Measurements from ENCODE around the gene LRRC4C.

The LRRC4C gene

DNA sequence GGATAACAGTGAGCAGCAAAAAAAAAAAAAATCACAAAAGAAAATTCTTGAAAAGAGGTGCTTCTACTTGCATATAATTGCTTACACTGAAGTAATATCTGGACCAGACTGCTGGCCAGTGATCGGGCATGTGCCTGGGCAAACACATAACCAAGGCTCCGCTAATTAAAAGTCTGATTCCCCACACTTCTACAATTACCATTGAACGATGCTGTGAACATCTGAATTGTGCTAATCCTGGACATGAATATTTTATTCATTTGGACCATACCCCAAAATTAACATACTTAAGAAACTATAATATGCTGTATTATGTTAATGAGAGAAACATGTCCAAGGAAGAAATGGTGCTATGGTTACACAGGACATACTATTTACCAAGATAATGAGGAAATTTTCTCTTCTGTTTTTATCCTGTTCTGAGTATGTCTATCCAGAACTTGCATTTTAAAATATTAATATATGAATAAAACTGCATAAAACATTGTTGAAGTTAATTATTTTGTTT, 69.8 kb downstream of the LRRC4C start:
- Histone ChIP-seq H3K27ac (ENCODE audit: low read depth, low read length) (no peak overlapping the region), H3K79me2 (ENCODE audit: control insufficient read depth, insufficient read depth, low read length, unreplicated experiment) (no peaks in the 10 kb centered on the region), H2AFZ (ENCODE audit: low read length, unreplicated experiment) (no peak overlapping the region), H3K4me1 (ENCODE audit: control insufficient read depth, insufficient read depth, low read length, unreplicated experiment) (no peaks in the 10 kb centered on the region), H3K4me3 (ENCODE audit: low read depth, low read length) (no peak overlapping the region), H3K36me3 (ENCODE audit: insufficient read depth, low read length) (no peaks in the 10 kb centered on the region), H3K27me3 (ENCODE audit: insufficient read depth, low read length) (no peaks in the 10 kb centered on the region)

DNA sequence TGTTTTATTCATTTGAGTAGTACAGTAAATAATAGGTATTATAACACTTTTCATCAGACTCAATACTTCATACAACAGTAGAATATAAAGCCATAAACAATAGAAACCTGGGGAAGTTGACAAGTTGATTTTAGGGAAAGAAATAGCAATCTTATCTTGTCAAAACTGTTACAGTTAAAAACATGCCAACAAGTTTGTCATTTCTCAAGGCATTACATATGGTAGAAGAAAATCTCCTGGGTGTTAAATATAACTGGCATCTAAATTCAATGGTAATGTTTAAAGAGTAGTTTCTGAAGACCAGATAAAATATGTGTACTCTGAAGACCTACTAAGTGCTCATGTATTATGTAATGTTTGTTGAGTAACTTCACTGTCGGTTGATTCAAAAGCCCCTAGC, 75.1 kb downstream of the LRRC4C start:
- H2AFZ ChIP-seq (ENCODE audit: low read length, unreplicated experiment) = no peak overlapping the region
- H3K36me3 ChIP-seq (ENCODE audit: insufficient read depth, low read length) = no peaks in the 10 kb centered on the region
- H3K27ac ChIP-seq (ENCODE audit: low read depth, low read length) = no peak overlapping the region

DNA sequence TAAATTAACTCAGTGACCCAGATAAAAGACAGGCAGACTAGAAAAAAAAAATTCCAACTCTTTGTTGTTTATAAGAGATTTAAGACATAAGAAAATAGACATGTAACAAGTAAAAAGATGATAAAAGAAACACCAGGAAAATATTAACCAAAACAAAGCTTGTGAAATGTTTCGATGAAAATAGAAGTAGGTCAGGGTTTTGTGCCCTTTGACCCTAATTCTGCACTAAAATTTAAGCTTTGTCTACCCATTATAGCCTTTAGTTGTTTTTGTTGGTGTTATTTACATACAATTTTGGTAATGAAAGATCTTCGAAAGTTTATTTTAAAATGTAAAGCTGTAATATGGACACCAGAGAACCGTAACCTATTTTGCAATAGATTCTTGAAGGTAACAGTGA, 75.7 kb downstream of the LRRC4C start:
- Histone ChIP-seq H2AFZ (ENCODE audit: low read length, unreplicated experiment) (no peak overlapping the region), H3K36me3 (ENCODE audit: insufficient read depth, low read length) (no peaks in the 10 kb centered on the region), H3K4me1 (ENCODE audit: control insufficient read depth, insufficient read depth, low read length, unreplicated experiment) (no peaks in the 10 kb centered on the region), H3K4me3 (ENCODE audit: low read depth, low read length) (no peak overlapping the region), H3K79me2 (ENCODE audit: control insufficient read depth, insufficient read depth, low read length, unreplicated experiment) (no peaks in the 10 kb centered on the region), H3K27me3 (ENCODE audit: insufficient read depth, low read length) (no peaks in the 10 kb centered on the region), H3K27ac (ENCODE audit: low read depth, low read length) (no peak overlapping the region)

More for the DNA sequence above, 75.1 kb downstream of the LRRC4C start:
- Histone ChIP-seq H3K4me3 (ENCODE audit: low read depth, low read length) (no peak overlapping the region), H3K27me3 (ENCODE audit: insufficient read depth, low read length) (no peaks in the 10 kb centered on the region), H3K4me1 (ENCODE audit: control insufficient read depth, insufficient read depth, low read length, unreplicated experiment) (no peaks in the 10 kb centered on the region), H3K79me2 (ENCODE audit: control insufficient read depth, insufficient read depth, low read length, unreplicated experiment) (no peaks in the 10 kb centered on the region)

DNA sequence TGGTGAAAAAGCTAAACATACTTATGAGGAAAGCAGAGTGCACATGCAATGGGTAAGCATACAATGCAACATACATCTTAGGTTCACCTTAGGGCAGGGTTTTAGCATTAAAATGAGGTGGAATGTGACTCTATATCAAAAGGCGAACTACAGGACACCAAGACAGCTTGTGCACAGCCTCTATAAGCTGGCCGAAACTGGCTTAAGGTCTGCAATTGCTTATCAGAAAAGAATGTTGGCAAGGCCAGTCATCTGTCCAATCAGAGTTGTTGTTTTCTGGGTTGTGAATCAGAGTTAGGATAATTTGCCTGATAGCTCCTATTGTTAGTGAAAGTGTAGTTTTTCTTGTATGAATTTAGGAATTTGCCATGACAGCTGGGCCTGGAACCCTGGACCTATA, 76.5 kb downstream of the LRRC4C start:
- no peaks in the 10 kb centered on the region for H3K27me3 ChIP-seq (ENCODE audit: insufficient read depth, low read length)
- no peaks in the 10 kb centered on the region for H3K36me3 ChIP-seq (ENCODE audit: insufficient read depth, low read length)
- no peaks in the 10 kb centered on the region for H3K79me2 ChIP-seq (ENCODE audit: control insufficient read depth, insufficient read depth, low read length, unreplicated experiment)
- no peak overlapping the region for H3K27ac ChIP-seq (ENCODE audit: low read depth, low read length)
- H2AFZ ChIP-seq (ENCODE audit: low read length, unreplicated experiment) = no peak overlapping the region
- no peaks in the 10 kb centered on the region for H3K4me1 ChIP-seq (ENCODE audit: control insufficient read depth, insufficient read depth, low read length, unreplicated experiment)
- H3K4me3 ChIP-seq (ENCODE audit: low read depth, low read length) = no peak overlapping the region

DNA sequence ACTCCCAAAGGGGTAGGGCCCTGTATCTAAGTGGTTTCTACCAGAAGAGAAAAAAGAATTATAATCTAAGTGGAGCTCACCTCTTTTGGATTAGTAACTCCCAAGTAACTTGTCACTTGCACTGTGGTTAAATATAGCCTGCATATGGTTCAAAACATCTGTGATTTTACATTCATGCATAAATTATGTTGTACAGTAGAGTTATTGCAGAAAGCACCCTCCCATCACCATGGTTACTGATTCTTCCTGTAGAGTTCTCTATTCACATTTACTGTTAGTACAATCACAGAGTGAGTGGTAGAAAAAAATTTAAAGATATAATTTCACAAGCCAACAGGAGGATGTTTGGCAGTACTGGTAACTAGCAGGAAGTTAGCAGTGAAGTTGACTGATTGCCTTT, 80.4 kb downstream of the LRRC4C start:
- H3K79me2 ChIP-seq (ENCODE audit: control insufficient read depth, insufficient read depth, low read length, unreplicated experiment) = no peaks in the 10 kb centered on the region
- H3K27me3 ChIP-seq (ENCODE audit: insufficient read depth, low read length) = no peaks in the 10 kb centered on the region
- no peak overlapping the region for H3K4me3 ChIP-seq (ENCODE audit: low read depth, low read length)
- H3K4me1 ChIP-seq (ENCODE audit: control insufficient read depth, insufficient read depth, low read length, unreplicated experiment) = no peaks in the 10 kb centered on the region
- H2AFZ ChIP-seq (ENCODE audit: low read length, unreplicated experiment) = no peak overlapping the region
- H3K27ac ChIP-seq (ENCODE audit: low read depth, low read length) = no peak overlapping the region
- no peaks in the 10 kb centered on the region for H3K36me3 ChIP-seq (ENCODE audit: insufficient read depth, low read length)

DNA sequence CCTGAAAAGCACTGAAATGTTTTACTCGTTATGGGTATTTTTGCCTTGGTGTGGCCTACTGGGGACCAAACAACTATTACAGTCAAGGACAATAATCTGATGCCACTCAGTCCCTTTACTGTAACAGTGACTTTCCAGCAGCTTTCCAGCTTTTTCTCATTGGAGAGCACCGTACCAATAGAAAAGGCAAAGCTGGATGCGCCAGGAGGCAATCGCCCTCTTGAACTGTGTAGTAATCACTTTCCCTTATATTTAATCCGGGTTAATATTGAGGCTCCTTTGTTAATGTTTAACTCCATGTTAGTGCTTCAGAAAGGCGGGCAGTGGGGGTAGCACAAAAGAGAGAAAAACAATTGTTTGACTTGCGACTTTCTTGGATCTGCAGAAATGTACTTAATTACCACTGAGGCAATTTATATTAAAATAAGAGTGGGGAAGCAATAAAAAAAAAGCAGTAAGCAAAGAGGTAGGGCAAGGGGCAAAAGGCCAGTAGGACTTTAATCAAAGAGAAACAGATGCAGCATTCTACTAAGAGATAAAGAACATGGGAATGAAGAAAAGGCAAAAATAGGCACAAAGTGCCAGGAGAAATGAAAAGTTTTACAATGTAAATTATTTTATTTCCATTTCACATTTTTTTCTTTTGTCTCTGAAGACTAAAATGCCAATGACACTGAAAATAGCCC, 81.6 kb downstream of the LRRC4C start:
- H3K27me3 ChIP-seq (ENCODE audit: insufficient read depth, low read length) = no peaks in the 10 kb centered on the region
- H3K36me3 ChIP-seq (ENCODE audit: insufficient read depth, low read length) = no peaks in the 10 kb centered on the region
- no peaks in the 10 kb centered on the region for H3K4me1 ChIP-seq (ENCODE audit: control insufficient read depth, insufficient read depth, low read length, unreplicated experiment)
- no peaks in the 10 kb centered on the region for H3K79me2 ChIP-seq (ENCODE audit: control insufficient read depth, insufficient read depth, low read length, unreplicated experiment)
- H2AFZ ChIP-seq (ENCODE audit: low read length, unreplicated experiment) = no peak overlapping the region
- H3K4me3 ChIP-seq (ENCODE audit: low read depth, low read length) = no peak overlapping the region
- H3K27ac ChIP-seq (ENCODE audit: low read depth, low read length) = no peak overlapping the region

DNA sequence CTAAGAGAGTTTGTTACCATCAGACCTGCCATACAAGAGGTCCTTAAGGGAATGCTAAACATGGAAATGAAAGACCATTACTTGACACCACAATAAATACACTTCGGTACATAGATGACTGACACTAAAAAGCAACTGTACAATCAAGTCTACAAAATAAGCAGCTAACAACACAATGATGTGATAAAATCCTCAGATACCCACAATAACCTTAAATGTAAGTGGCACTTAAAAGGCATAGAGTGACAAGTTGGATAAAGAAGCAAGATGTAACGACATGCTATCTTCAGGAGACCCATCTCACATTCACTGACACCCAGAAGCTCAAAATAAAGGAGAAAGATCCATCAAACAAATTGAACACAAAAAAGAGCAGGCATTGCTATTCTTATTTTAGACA, 107.6 kb downstream of the LRRC4C start:
- H3K36me3 ChIP-seq (ENCODE audit: insufficient read depth, low read length) = no peaks in the 10 kb centered on the region
- no peaks in the 10 kb centered on the region for H3K79me2 ChIP-seq (ENCODE audit: control insufficient read depth, insufficient read depth, low read length, unreplicated experiment)
- no peaks in the 10 kb centered on the region for H3K27me3 ChIP-seq (ENCODE audit: insufficient read depth, low read length)
- H3K4me1 ChIP-seq (ENCODE audit: control insufficient read depth, insufficient read depth, low read length, unreplicated experiment) = no peaks in the 10 kb centered on the region
- no peak overlapping the region for H3K27ac ChIP-seq (ENCODE audit: low read depth, low read length)
- H3K4me3 ChIP-seq (ENCODE audit: low read depth, low read length) = no peak overlapping the region
- no peak overlapping the region for H2AFZ ChIP-seq (ENCODE audit: low read length, unreplicated experiment)

GRCh38 chr11:41346042-41346441, 113.4 kb downstream of the LRRC4C start:
- Histone ChIP-seq H3K27me3 (ENCODE audit: insufficient read depth, low read length) (no peaks in the 10 kb centered on the region), H3K79me2 (ENCODE audit: control insufficient read depth, insufficient read depth, low read length, unreplicated experiment) (no peaks in the 10 kb centered on the region), H3K27ac (ENCODE audit: low read depth, low read length) (no peak overlapping the region), H3K36me3 (ENCODE audit: insufficient read depth, low read length) (no peaks in the 10 kb centered on the region), H3K4me1 (ENCODE audit: control insufficient read depth, insufficient read depth, low read length, unreplicated experiment) (no peaks in the 10 kb centered on the region), H3K4me3 (ENCODE audit: low read depth, low read length) (no peak overlapping the region), H2AFZ (ENCODE audit: low read length, unreplicated experiment) (no peak overlapping the region)

GRCh38 chr11:41334007-41334933, 125.2 kb downstream of the LRRC4C start:
- Histone ChIP-seq H3K4me3 (ENCODE audit: low read depth, low read length) (no peak overlapping the region), H3K36me3 (ENCODE audit: insufficient read depth, low read length) (no peaks in the 10 kb centered on the region), H3K27me3 (ENCODE audit: insufficient read depth, low read length) (no peaks in the 10 kb centered on the region), H3K27ac (ENCODE audit: low read depth, low read length) (no peak overlapping the region), H3K79me2 (ENCODE audit: control insufficient read depth, insufficient read depth, low read length, unreplicated experiment) (no peaks in the 10 kb centered on the region), H3K4me1 (ENCODE audit: control insufficient read depth, insufficient read depth, low read length, unreplicated experiment) (no peaks in the 10 kb centered on the region), H2AFZ (ENCODE audit: low read length, unreplicated experiment) (no peak overlapping the region)

- no peak overlapping the region for H3K4me3 ChIP-seq (ENCODE audit: low read depth, low read length)
- H3K27ac ChIP-seq (ENCODE audit: low read depth, low read length) = no peak overlapping the region
- no peaks in the 10 kb centered on the region for H3K27me3 ChIP-seq (ENCODE audit: insufficient read depth, low read length)
- H2AFZ ChIP-seq (ENCODE audit: low read length, unreplicated experiment) = no peak overlapping the region
- H3K36me3 ChIP-seq (ENCODE audit: insufficient read depth, low read length) = no peaks in the 10 kb centered on the region
- H3K4me1 ChIP-seq (ENCODE audit: control insufficient read depth, insufficient read depth, low read length, unreplicated experiment) = no peaks in the 10 kb centered on the region
- H3K79me2 ChIP-seq (ENCODE audit: control insufficient read depth, insufficient read depth, low read length, unreplicated experiment) = no peaks in the 10 kb centered on the region
These were observed 126.1 kb downstream of the LRRC4C start for GRCh38 chr11:41333357-41333756.

DNA sequence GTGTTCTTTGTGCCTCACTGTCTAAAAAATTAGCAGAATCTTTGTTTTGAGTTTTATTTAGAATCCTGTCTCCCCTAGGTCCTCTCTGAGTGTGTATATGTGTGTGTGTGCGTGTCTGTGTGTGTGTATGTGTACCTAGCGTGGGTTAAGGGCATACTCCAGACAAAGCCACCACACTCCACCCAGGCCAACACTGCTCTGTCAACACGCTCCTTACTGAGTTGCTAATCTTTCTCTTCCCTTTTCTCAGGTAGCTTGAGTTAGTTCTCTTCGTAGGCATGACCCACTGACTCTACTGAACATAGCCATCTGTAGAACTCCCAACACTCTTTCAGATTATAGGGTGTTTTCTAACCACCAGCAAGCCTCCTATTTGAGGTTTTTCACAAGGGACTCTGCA, 131.1 kb downstream of the LRRC4C start:
- H3K27me3 ChIP-seq (ENCODE audit: insufficient read depth, low read length) = no peaks in the 10 kb centered on the region
- no peak overlapping the region for H2AFZ ChIP-seq (ENCODE audit: low read length, unreplicated experiment)
- no peak overlapping the region for H3K27ac ChIP-seq (ENCODE audit: low read depth, low read length)
- H3K36me3 ChIP-seq (ENCODE audit: insufficient read depth, low read length) = no peaks in the 10 kb centered on the region
- H3K4me3 ChIP-seq (ENCODE audit: low read depth, low read length) = no peak overlapping the region
- no peaks in the 10 kb centered on the region for H3K79me2 ChIP-seq (ENCODE audit: control insufficient read depth, insufficient read depth, low read length, unreplicated experiment)
- no peaks in the 10 kb centered on the region for H3K4me1 ChIP-seq (ENCODE audit: control insufficient read depth, insufficient read depth, low read length, unreplicated experiment)
